Keratinocyte (primary cell): ENCODE data around the gene MICAL2. TPM values are rescaled to one million over a fixed set of nuclear protein-coding genes. Genes with fewer than 3 reads are reported as not detected.

Source experiments
- DNase-seq: peaks from one replicate; pipeline ENCODE4 v3.0.0-alpha.2; 2011; ENCODE audit warnings: low read depth, missing footprints, low spot score
- FAIRE-seq: peaks from 2 replicates; lab custom pipeline; 2011; peaks lifted over from hg19 to GRCh38; lab: Jason Lieb, UNC
- H2AFZ ChIP-seq: 2 replicates; pipeline ENCODE4 v1.6.0; 2012; ENCODE audit warnings: low read length, control low read depth, inconsistent platforms; ENCODE audit not compliant: control insufficient read depth
- H3K27ac ChIP-seq: 2 replicates; pipeline ENCODE4 v1.5.1; 2011; ENCODE audit warnings: low read length; ENCODE audit not compliant: control insufficient read depth, insufficient read depth
- H3K27me3 ChIP-seq: 3 replicates; pipeline ENCODE4 v1.6.0; 2011; ENCODE audit warnings: low read length; ENCODE audit not compliant: control insufficient read depth, insufficient read depth; ENCODE audit errors: extremely low read depth
- H3K36me3 ChIP-seq, 2 experiments: 2 replicates in 1 of 2; 3 replicates in 1 of 2; pipeline ENCODE4 v1.5.1; 2011; ENCODE audit warnings: low read length in 2 of 2, mild to moderate bottlenecking in 1 of 2; ENCODE audit not compliant: control insufficient read depth in 2 of 2, insufficient read depth in 2 of 2; ENCODE audit errors: extremely low read depth in 1 of 2
- H3K4me1 ChIP-seq: 3 replicates; pipeline ENCODE4 v1.5.1; 2011; ENCODE audit warnings: low read length; ENCODE audit not compliant: control insufficient read depth, insufficient read depth; ENCODE audit errors: extremely low read depth
- H3K4me2 ChIP-seq: 3 replicates; pipeline ENCODE4 v1.6.0; 2011; ENCODE audit warnings: low read depth, low read length; ENCODE audit not compliant: control insufficient read depth, insufficient read depth; ENCODE audit errors: extremely low read depth
- H3K4me3 ChIP-seq, 3 experiments: fragments of 200-600 bp in 1 of 3; sonication (generic) in 1 of 3; 2 replicates in 2 of 3; 3 replicates in 1 of 3; pipeline ENCODE4 v1.5.1; 2011 to 2016; ENCODE audit warnings: low read length in 3 of 3, mild to moderate bottlenecking in 3 of 3, control low read depth in 2 of 3, inconsistent platforms in 1 of 3, low read depth in 1 of 3, mixed read lengths in 1 of 3, mixed run types in 1 of 3, moderate library complexity in 1 of 3; ENCODE audit not compliant: control insufficient read depth in 2 of 3, insufficient read depth in 2 of 3; ENCODE audit errors: extremely low read depth in 1 of 3
- H3K79me2 ChIP-seq: 2 replicates; pipeline ENCODE4 v1.6.0; 2012; ENCODE audit warnings: low read length; ENCODE audit not compliant: control insufficient read depth, insufficient read depth
- H3K9ac ChIP-seq: 3 replicates; pipeline ENCODE4 v1.6.0; 2011; ENCODE audit warnings: low read length; ENCODE audit not compliant: control insufficient read depth, insufficient read depth; ENCODE audit errors: extremely low read depth
- H3K9me1 ChIP-seq: 3 replicates; pipeline ENCODE4 v1.6.0; 2011; ENCODE audit warnings: low read length; ENCODE audit not compliant: control insufficient read depth, insufficient read depth; ENCODE audit errors: extremely low read depth
- H3K9me3 ChIP-seq: 2 replicates; pipeline ENCODE4 v1.5.1; 2012; ENCODE audit warnings: low read depth, low read length; ENCODE audit not compliant: control insufficient read depth
- H4K20me1 ChIP-seq: 3 replicates; pipeline ENCODE4 v1.6.0; 2011; ENCODE audit warnings: low read length; ENCODE audit not compliant: control insufficient read depth, insufficient read depth; ENCODE audit errors: extremely low read depth
- EZH2 ChIP-seq: IDR thresholded peaks from one replicate; pipeline ENCODE4 v1.6.1; 2012; ENCODE audit warnings: inconsistent platforms, mild to moderate bottlenecking, low read length, moderate library complexity
- dilution Hi-C: fragments of 300-500 bp; cut with MboI; formaldehyde crosslinking; loops from one replicate; pipeline ENCODE4 v1.7.0; 2020; ENCODE audit warnings: low sequenced_read_pairs; ENCODE audit not compliant: extremely low pct_ligation_motif_present
- polyA plus RNA-seq, 5 experiments: library from polyadenylated mRNA; depleted of rRNA in 3 of 5; stranded (reverse) in 3 of 5; stranded (forward) in 1 of 5; unstranded in 1 of 5; fragments of >200 nt; gene quantifications; 1 replicate in 1 of 5; 2 replicates in 3 of 5; 3 replicates in 1 of 5; pipeline versions ENCODE4 v1.2.1 to v1.2.3, GENCODE V29; 2011 to 2012; ENCODE audit warnings: missing spikeins in 2 of 5, low read depth in 1 of 5, low replicate concordance in 1 of 5
- TF ChIP-seq, protein P1 (sequence below), 3 experiments: IDR thresholded peaks in 1 of 3; conservative IDR thresholded peaks in 1 of 3; optimal IDR thresholded peaks in 1 of 3; 2 replicates in 2 of 3; 3 replicates in 1 of 3; pipeline versions ENCODE3 to v1.5.1; 2011; ENCODE audit warnings: low read length in 3 of 3, mild to moderate bottlenecking in 3 of 3, moderate library complexity in 2 of 3, control low read depth in 1 of 3, inconsistent platforms in 1 of 3; ENCODE audit not compliant: insufficient read depth in 2 of 3; ENCODE audit errors: extremely low read depth in 1 of 3

The MICAL2 gene
- polyA plus RNA-seq, 1 donor (not counting 4 experiments of a cell fraction or from before 2014, with no cell fraction given): 83.9 TPM

DNA sequence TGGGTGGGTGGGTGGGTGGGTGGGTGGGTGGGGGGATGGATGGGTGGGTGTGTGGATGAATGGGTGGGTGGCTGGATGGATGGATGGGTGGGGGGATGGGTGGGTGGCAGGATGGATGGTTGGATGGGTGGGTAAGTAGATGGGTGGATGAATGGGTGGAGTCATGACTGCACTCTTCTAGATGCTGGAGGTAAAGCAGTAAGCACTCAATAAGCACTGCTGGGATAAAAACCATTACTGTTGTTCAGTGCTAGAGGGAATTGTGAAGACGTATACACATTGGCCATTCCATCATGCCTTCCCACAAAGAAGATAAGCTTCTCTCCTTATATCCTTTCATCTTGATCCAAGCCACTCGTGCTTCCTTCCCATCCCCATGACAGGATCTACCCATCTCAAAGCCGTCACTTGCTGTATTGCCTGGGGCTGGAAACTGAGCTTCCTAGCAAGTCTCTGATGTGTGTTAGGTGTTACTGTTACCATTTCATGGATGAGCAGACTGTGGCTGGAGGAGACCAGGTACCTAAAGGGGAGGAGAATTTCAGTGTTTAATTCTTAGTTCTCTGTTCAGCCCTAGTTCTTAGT lies 74.8 kb downstream of the MICAL2 start:
- no peak overlapping the region for H3K27ac ChIP-seq
- H3K9me3 ChIP-seq: no peaks in the 10 kb centered on the region
- H3K79me2 ChIP-seq: peaks cover 63% of the 10 kb centered on the region
- H2AFZ ChIP-seq: no peak overlapping the region
- dilution Hi-C loops: no loop called here
- no peaks in the 10 kb centered on the region for H3K27me3 ChIP-seq
- H4K20me1 ChIP-seq: no peaks in the 10 kb centered on the region
- peaks cover 12 to 48% of the 10 kb centered on the region in 2 experiments for H3K36me3 ChIP-seq
- H3K9me1 ChIP-seq: no peaks in the 10 kb centered on the region
- H3K4me3 ChIP-seq: no peak overlapping the region
- H3K4me1 ChIP-seq: peaks cover 74% of the 10 kb centered on the region
- H3K9ac ChIP-seq: no peak overlapping the region
- H3K4me2 ChIP-seq: no peak overlapping the region
- TF ChIP-seq, protein P1, sequence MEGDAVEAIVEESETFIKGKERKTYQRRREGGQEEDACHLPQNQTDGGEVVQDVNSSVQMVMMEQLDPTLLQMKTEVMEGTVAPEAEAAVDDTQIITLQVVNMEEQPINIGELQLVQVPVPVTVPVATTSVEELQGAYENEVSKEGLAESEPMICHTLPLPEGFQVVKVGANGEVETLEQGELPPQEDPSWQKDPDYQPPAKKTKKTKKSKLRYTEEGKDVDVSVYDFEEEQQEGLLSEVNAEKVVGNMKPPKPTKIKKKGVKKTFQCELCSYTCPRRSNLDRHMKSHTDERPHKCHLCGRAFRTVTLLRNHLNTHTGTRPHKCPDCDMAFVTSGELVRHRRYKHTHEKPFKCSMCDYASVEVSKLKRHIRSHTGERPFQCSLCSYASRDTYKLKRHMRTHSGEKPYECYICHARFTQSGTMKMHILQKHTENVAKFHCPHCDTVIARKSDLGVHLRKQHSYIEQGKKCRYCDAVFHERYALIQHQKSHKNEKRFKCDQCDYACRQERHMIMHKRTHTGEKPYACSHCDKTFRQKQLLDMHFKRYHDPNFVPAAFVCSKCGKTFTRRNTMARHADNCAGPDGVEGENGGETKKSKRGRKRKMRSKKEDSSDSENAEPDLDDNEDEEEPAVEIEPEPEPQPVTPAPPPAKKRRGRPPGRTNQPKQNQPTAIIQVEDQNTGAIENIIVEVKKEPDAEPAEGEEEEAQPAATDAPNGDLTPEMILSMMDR (optimal IDR thresholded peaks at IDR 0.05 in 1 of 3, IDR thresholded peaks at IDR 0.05 in 1 of 3, conservative IDR thresholded peaks at IDR 0.05 in 1 of 3; ENCODE audit: extremely low read depth in 1 of 3, insufficient read depth in 2 of 3, low read length in 3 of 3): no peak
- TF ChIP-seq EZH2: no peak
- DNase-seq (no peak), FAIRE-seq (no peak)

- Histone ChIP-seq H3K36me3 (peaks cover 12 to 55% of the 10 kb centered on the region in 2 experiments), H3K27ac (no peak overlapping the region), H3K9me3 (no peaks in the 10 kb centered on the region), H4K20me1 (no peaks in the 10 kb centered on the region), H3K79me2 (peaks cover 65% of the 10 kb centered on the region), H3K4me1 (peaks cover 74% of the 10 kb centered on the region), H3K9ac (no peak overlapping the region), H3K27me3 (no peaks in the 10 kb centered on the region), H3K9me1 (no peaks in the 10 kb centered on the region), H3K4me3 (no peak overlapping the region), H3K4me2 (no peak overlapping the region), H2AFZ (no peak overlapping the region)
- dilution Hi-C loops: no loop called here
- no peak for TF ChIP-seq EZH2
- TF ChIP-seq, protein P1 (optimal IDR thresholded peaks at IDR 0.05 in 1 of 3, IDR thresholded peaks at IDR 0.05 in 1 of 3, conservative IDR thresholded peaks at IDR 0.05 in 1 of 3; ENCODE audit: extremely low read depth in 1 of 3, insufficient read depth in 2 of 3, low read length in 3 of 3): no peak
- FAIRE-seq (no peak), DNase-seq (no peak)
These were observed 75.5 kb downstream of the MICAL2 start for GRCh38 chr11:12185914-12186313.
